IMR-90 (cell line): ENCODE results near the gene EGFR. TPM values are rescaled to one million over a fixed set of nuclear protein-coding genes. Genes with fewer than 3 reads are reported as not detected.

ENCODE experiments used
- ATAC-seq: fragments of 200-7000 bp; cut with Tn5 transposase; 2 replicates; pipeline ENCODE4 v1.9.1; 2020; ENCODE audit warnings: low read depth, mild to moderate bottlenecking, moderate library complexity
- BruUV-seq: library from RNA; stranded (reverse); fragments of 400-500 nt; replicated peaks from 2 replicates; lab custom pipeline; 2021; lab: Mats Ljungman, UMichigan
- CTCF ChIA-PET: fragments of 300-600 bp; formaldehyde crosslinking; extraction: SDS; loops from one replicate; lab custom pipeline; 2021; ENCODE audit warnings: antibody characterized with exemption; lab: Yijun Ruan, JAX
- POLR2A ChIA-PET: fragments of 300-600 bp; sonication (Branson Sonifier 250); formaldehyde crosslinking; loops from one replicate; lab custom pipeline; 2022; ENCODE audit warnings: antibody characterized with exemption; ENCODE audit not compliant: unreplicated experiment; lab: Charles Lee
- DNase-seq: peaks from one replicate; pipeline ENCODE4 v3.0.0; 2013
- H2AFZ ChIP-seq: replicated peaks from 2 replicates; pipeline ENCODE3; 2013; ENCODE audit warnings: low read length, mild to moderate bottlenecking; ENCODE audit not compliant: poor library complexity
- H2AK5ac ChIP-seq: 2 replicates; pipeline ENCODE4 v1.6.1; 2013; ENCODE audit warnings: low read depth, low read length, inconsistent platforms
- H2AK9ac ChIP-seq: replicated peaks from 2 replicates; pipeline ENCODE3; 2013; ENCODE audit warnings: mild to moderate bottlenecking, low read depth, low read length, moderate library complexity; ENCODE audit not compliant: poor library complexity
- H2BK120ac ChIP-seq: 2 replicates; pipeline ENCODE4 v1.6.1; 2013; ENCODE audit warnings: low read depth, low read length, inconsistent platforms
- H2BK15ac ChIP-seq: 3 replicates; pipeline ENCODE4 v1.6.1; 2013; ENCODE audit warnings: low read depth, low read length, inconsistent platforms
- H2BK20ac ChIP-seq: 2 replicates; pipeline ENCODE4 v1.6.1; 2013; ENCODE audit warnings: low read depth, mild to moderate bottlenecking, inconsistent platforms, low read length, moderate library complexity
- H2BK5ac ChIP-seq: 2 replicates; pipeline ENCODE4 v1.6.1; 2013; ENCODE audit warnings: mild to moderate bottlenecking, low read depth, low read length, inconsistent platforms; ENCODE audit not compliant: poor library complexity, severe bottlenecking
- H3K14ac ChIP-seq: replicated peaks from 2 replicates; pipeline ENCODE4 v1.6.1; 2013; ENCODE audit warnings: low read depth, low read length, inconsistent platforms
- H3K18ac ChIP-seq: 2 replicates; pipeline ENCODE4 v1.6.1; 2013; ENCODE audit warnings: low read depth, low read length, control low read depth
- H3K23ac ChIP-seq: 2 replicates; pipeline ENCODE4 v1.6.1; 2013; ENCODE audit warnings: low read depth, low read length, inconsistent platforms
- H3K27ac ChIP-seq: 2 replicates; pipeline ENCODE4 v1.5.1; 2013; ENCODE audit warnings: mild to moderate bottlenecking, control low read depth, low read length; ENCODE audit not compliant: insufficient read depth
- H3K27me3 ChIP-seq: 2 replicates; pipeline ENCODE4 v1.6.1; 2013; ENCODE audit warnings: low read length; ENCODE audit not compliant: control insufficient read depth, insufficient read depth
- H3K36me3 ChIP-seq: 2 replicates; pipeline ENCODE4 v1.6.1; 2013; ENCODE audit warnings: low read length, mixed read lengths; ENCODE audit not compliant: control insufficient read depth, insufficient read depth
- H3K4ac ChIP-seq: 2 replicates; pipeline ENCODE4 v1.6.1; 2013; ENCODE audit warnings: low read depth, low read length, inconsistent platforms
- H3K4me1 ChIP-seq: 2 replicates; pipeline ENCODE4 v1.6.1; 2013; ENCODE audit warnings: low read length, mixed read lengths; ENCODE audit not compliant: control insufficient read depth, insufficient read depth
- H3K4me2 ChIP-seq: 2 replicates; pipeline ENCODE4 v1.6.1; 2013; ENCODE audit warnings: low read depth, mild to moderate bottlenecking, control low read depth, low read length, moderate library complexity
- H3K4me3 ChIP-seq: 2 replicates; pipeline ENCODE4 v1.5.1; 2013; ENCODE audit warnings: low read depth, mild to moderate bottlenecking, control low read depth, low read length, moderate library complexity; ENCODE audit not compliant: insufficient read depth
- H3K56ac ChIP-seq: 2 replicates; pipeline ENCODE4 v1.6.1; 2013; ENCODE audit warnings: low read length, inconsistent platforms; ENCODE audit not compliant: insufficient read depth; ENCODE audit errors: extremely low read depth
- H3K79me1 ChIP-seq, 2 experiments: 2 replicates each; pipeline ENCODE4 v1.6.1; 2013; ENCODE audit warnings: low read length in 2 of 2, inconsistent platforms in 1 of 2, low read depth in 1 of 2
- H3K9ac ChIP-seq: 2 replicates; pipeline ENCODE4 v1.6.1; 2013; ENCODE audit warnings: low read depth, low read length, control low read depth
- H3K9me1 ChIP-seq: 2 replicates; pipeline ENCODE4 v1.6.1; 2013; ENCODE audit warnings: low read length, inconsistent platforms; ENCODE audit not compliant: insufficient read depth
- H3K9me3 ChIP-seq: 2 replicates; pipeline ENCODE4 v1.6.1; 2013; ENCODE audit warnings: low read length; ENCODE audit not compliant: control insufficient read depth, insufficient read depth
- H4K20me1 ChIP-seq: 2 replicates; pipeline ENCODE4 v1.6.1; 2013; ENCODE audit warnings: low read length, inconsistent platforms; ENCODE audit not compliant: insufficient read depth
- H4K5ac ChIP-seq: 2 replicates; pipeline ENCODE4 v1.6.1; 2013; ENCODE audit warnings: mild to moderate bottlenecking, low read depth, low read length, control low read depth
- H4K8ac ChIP-seq, 2 experiments: 2 replicates each; pipeline ENCODE4 v1.6.1; 2013; ENCODE audit warnings: low read depth in 2 of 2, low read length in 2 of 2, control low read depth in 1 of 2, inconsistent platforms in 1 of 2
- H4K91ac ChIP-seq: 2 replicates; pipeline ENCODE4 v1.6.1; 2013; ENCODE audit warnings: low read depth, low read length, inconsistent platforms; ENCODE audit not compliant: insufficient read depth
- FOS ChIP-seq: fragments of 150-350 bp; IDR thresholded peaks from 2 replicates; pipeline ENCODE4 v1.6.1; 2016; ENCODE audit warnings: low read depth, low read length
- MAFK ChIP-seq: IDR thresholded peaks from 2 replicates; pipeline ENCODE4 v1.6.1; 2012; ENCODE audit warnings: low read depth, low read length, improper control_type of control experiment
- POLR2A ChIP-seq: IDR thresholded peaks from 2 replicates; pipeline ENCODE4 v1.6.1; 2012; ENCODE audit warnings: mild to moderate bottlenecking, low read depth, low read length
- RFX5 ChIP-seq: IDR thresholded peaks from 2 replicates; pipeline ENCODE4 v1.8.0; 2012; ENCODE audit warnings: low read depth, mild to moderate bottlenecking, low read length, moderate library complexity
- WGBS, 2 experiments: methylation state at CpG; one replicate each; pipeline versions ENCODE4 v1.1.5 to v1.1.7; 2013; ENCODE audit warnings: missing lambda C conversion rate in 2 of 2; ENCODE audit not compliant: insufficient read length in 1 of 2; ENCODE audit errors: extremely low coverage in 2 of 2; 5-methylcytosine and 5-hydroxymethylcytosine counted together
- dilution Hi-C: fragments of 300-500 bp; cut with HindIII; formaldehyde crosslinking; loops from one replicate; pipeline ENCODE4 v1.14.3; 2018; ENCODE audit warnings: low sequenced_read_pairs; ENCODE audit not compliant: unreplicated experiment
- in situ Hi-C: fragments of 300-500 bp; cut with MboI; formaldehyde crosslinking; loops from 3 replicates; pipeline ENCODE4 v1.14.3; 2019; ENCODE audit warnings: low sequenced_read_pairs, inconsistent platforms, mixed read lengths
- intact Hi-C: fragments of 100-400 bp; cut with micrococcal nuclease; formaldehyde crosslinking; loops from 2 replicates; pipeline ENCODE4 v1.10.0; 2022
- polyA plus RNA-seq, 3 experiments: library from polyadenylated mRNA; depleted of rRNA; stranded (reverse); fragments of >200 nt; gene quantifications; 2 replicates each; pipeline ENCODE4 v1.2.3, GENCODE V29; 2012; ENCODE audit warnings: low replicate concordance in 1 of 3
- total RNA-seq: library from RNA; depleted of rRNA; stranded (reverse); fragments of >200 nt; gene quantifications from 2 replicates; pipeline ENCODE4 v1.2.3, GENCODE V29; 2012

EGFR gene
- total and polyA plus RNA-seq, 2 of the 4 experiments (the other 2 are of a cell fraction) = 36.9 to 60.4 TPM

GRCh38 chr7:55120074-55120473, 101.3 kb downstream of the EGFR start:
- DNase-seq (no peak), ATAC-seq (no peak)
- Histone ChIP-seq H3K9ac (no peak overlapping the region), H3K4me2 (no peak overlapping the region), H3K36me3 (peaks cover 1% of the 10 kb centered on the region; the same call in 1 of the 2 replicates), H3K18ac (peak overlapping the region; percentile 39), H2BK15ac (peak overlapping the region; percentile 56; the same call in 1 of the 3 replicates), H3K27ac (peak overlapping the region; percentile 69), H2AK5ac (peak overlapping the region; percentile 91), H4K8ac (peak overlapping the region in 1 of 2 experiments; percentile 53; a peak in 2 of 4 replicates), H2BK5ac (peak overlapping the region; percentile 89), H3K9me1 (peaks cover 39% of the 10 kb centered on the region), H3K79me1 (peaks cover 57 to 91% of the 10 kb centered on the region in 2 experiments), H2AFZ (peak overlapping the region; percentile 47), H4K91ac (no peak overlapping the region), H3K27me3 (no peaks in the 10 kb centered on the region), H2BK120ac (peak overlapping the region; percentile 58), H3K23ac (no peak overlapping the region), H3K56ac (no peak overlapping the region), H3K4me3 (no peak overlapping the region), H2BK20ac (no peak overlapping the region), H3K14ac (0 out of 2 replicates have a peak overlapping the region, but pooled peaks have one; percentile 53), H2AK9ac (peak overlapping the region; percentile 60), H3K4ac (peak overlapping the region; percentile 81), H3K4me1 (peaks cover 28% of the 10 kb centered on the region), H4K5ac (peak overlapping the region; percentile 49), H4K20me1 (peaks cover 7% of the 10 kb centered on the region; the same call in 1 of the 2 replicates), H3K9me3 (no peaks in the 10 kb centered on the region)
- 95% methylated on average over 4 of the region's 7 CpGs; no CpG with 5 or more reads in 1 of the 2 experiments for WGBS, 2 experiments
- ChIA-PET CTCF (no interaction called here), POLR2A (no interaction called here)
- TF ChIP-seq POLR2A (no peak), MAFK (no peak), RFX5 (no peak), FOS (no peak)
- no TSS peak for BruUV-seq
- dilution Hi-C loops = no loop called here
- intact Hi-C loops = no loop called here
- in situ Hi-C loops = no loop called here
